Endothelial cell of umbilical vein (primary cell): ENCODE results near the gene ASTE1. TPM values are rescaled to one million over a fixed set of nuclear protein-coding genes. Genes with fewer than 3 reads are reported as not detected.

Experiments
- BruUV-seq: library from RNA; stranded (reverse); fragments of 400-500 nt; replicated peaks from 2 replicates; lab custom pipeline; 2021; lab: Mats Ljungman, UMichigan
- CTCF ChIA-PET: fragments of 300-600, 350-600 bp; sonication (Branson Sonifier 250); formaldehyde crosslinking; loops from one replicate; lab custom pipeline; 2021; ENCODE audit warnings: antibody characterized with exemption, inconsistent platforms; lab: Charles Lee
- POLR2A ChIA-PET: fragments of 300-600, 350-600 bp; sonication (Branson Sonifier 250); formaldehyde crosslinking; loops from one replicate; lab custom pipeline; 2021; ENCODE audit warnings: antibody characterized with exemption, inconsistent platforms; lab: Charles Lee
- DNase-seq: peaks from one replicate; pipeline ENCODE4 v3.0.0-alpha.2; 2011; ENCODE audit warnings: low read depth, low spot score
- FAIRE-seq: peaks from 2 replicates; lab custom pipeline; 2011; peaks lifted over from hg19 to GRCh38; lab: Jason Lieb, UNC
- H2AFZ ChIP-seq: 2 replicates; pipeline ENCODE4 v1.6.0; 2012; ENCODE audit warnings: low read depth, low read length, control low read depth, inconsistent platforms
- H3K27ac ChIP-seq: 2 replicates; pipeline ENCODE4 v1.5.1; 2011; ENCODE audit warnings: low read depth, mild to moderate bottlenecking, control low read depth, low read length, moderate library complexity; ENCODE audit not compliant: insufficient read depth
- H3K27me3 ChIP-seq, 2 experiments: 2 replicates each; pipeline versions ENCODE4 v1.6.0 to v1.6.1; 2011; ENCODE audit warnings: low read length in 2 of 2, mixed read lengths in 1 of 2; ENCODE audit not compliant: control insufficient read depth in 2 of 2, insufficient read depth in 2 of 2
- H3K36me3 ChIP-seq, 2 experiments: 2 replicates in 1 of 2; 3 replicates in 1 of 2; pipeline ENCODE4 v1.5.1; 2011; ENCODE audit warnings: low read length in 2 of 2, mild to moderate bottlenecking in 1 of 2, moderate library complexity in 1 of 2; ENCODE audit not compliant: control insufficient read depth in 2 of 2, insufficient read depth in 2 of 2; ENCODE audit errors: extremely low read depth in 1 of 2
- H3K4me1 ChIP-seq: 3 replicates; pipeline ENCODE4 v1.5.1; 2011; ENCODE audit warnings: mild to moderate bottlenecking, low read length; ENCODE audit not compliant: control insufficient read depth, insufficient read depth; ENCODE audit errors: extremely low read depth
- H3K4me2 ChIP-seq: 2 replicates; pipeline ENCODE4 v1.6.1; 2011; ENCODE audit warnings: low read length, control low read depth, mixed read lengths; ENCODE audit not compliant: insufficient read depth
- H3K4me3 ChIP-seq, 3 experiments: fragments of 200-600 bp in 1 of 3; sonication (generic), shearing (Covaris generic) in 1 of 3; replicated peaks in 1 of 3; 2 replicates each; pipeline ENCODE4 v1.5.1; 2011 to 2016; ENCODE audit warnings: control low read depth in 3 of 3, low read length in 3 of 3, mild to moderate bottlenecking in 2 of 3, inconsistent platforms in 1 of 3, low read depth in 1 of 3, moderate library complexity in 1 of 3; ENCODE audit not compliant: insufficient read depth in 1 of 3
- H3K79me2 ChIP-seq: 2 replicates; pipeline ENCODE4 v1.6.0; 2012; ENCODE audit warnings: low read length, inconsistent platforms; ENCODE audit not compliant: control insufficient read depth, insufficient read depth
- H3K9ac ChIP-seq: replicated peaks from 2 replicates; pipeline ENCODE3; 2011; ENCODE audit warnings: low read length, control low read depth; ENCODE audit not compliant: insufficient read depth; ENCODE audit errors: extremely low read depth
- H3K9me1 ChIP-seq: replicated peaks from 3 replicates; pipeline ENCODE4 v1.6.0; 2011; ENCODE audit warnings: mild to moderate bottlenecking, low read length; ENCODE audit not compliant: control insufficient read depth, insufficient read depth; ENCODE audit errors: extremely low read depth
- H3K9me3 ChIP-seq: replicated peaks from 2 replicates; pipeline ENCODE4 v1.5.1; 2012; ENCODE audit warnings: low read length, inconsistent platforms; ENCODE audit not compliant: control insufficient read depth, insufficient read depth
- H4K20me1 ChIP-seq: replicated peaks from 2 replicates; pipeline ENCODE3; 2011; ENCODE audit warnings: mild to moderate bottlenecking, low read length; ENCODE audit not compliant: control insufficient read depth, insufficient read depth; ENCODE audit errors: extremely low read depth
- CTCF ChIP-seq, 2 donors: IDR thresholded peaks; 1 replicate in 1 of 2; 2 replicates in 1 of 2; pipeline ENCODE4 v1.5.1; 2011; ENCODE audit warnings: low read length in 2 of 2, mild to moderate bottlenecking in 2 of 2, moderate library complexity in 2 of 2, control low read depth in 1 of 2, inconsistent platforms in 1 of 2, low read depth in 1 of 2; ENCODE audit not compliant: insufficient read depth in 1 of 2; ENCODE audit errors: extremely low read depth in 1 of 2
- EZH2 ChIP-seq: IDR thresholded peaks from 2 replicates; pipeline ENCODE4 v1.6.1; 2012; ENCODE audit warnings: borderline replicate concordance, low read depth, mild to moderate bottlenecking, moderate library complexity, low read length, inconsistent platforms; ENCODE audit not compliant: severe bottlenecking
- FOS ChIP-seq: IDR thresholded peaks from 2 replicates; pipeline ENCODE4 v1.6.1; 2011; ENCODE audit warnings: mild to moderate bottlenecking, low read length, moderate library complexity, borderline replicate concordance; ENCODE audit not compliant: insufficient read depth
- GATA2 ChIP-seq: IDR thresholded peaks from 2 replicates; pipeline ENCODE4 v1.7.0; 2011; ENCODE audit warnings: low read depth, mild to moderate bottlenecking, moderate library complexity, mixed read lengths, low read length; ENCODE audit not compliant: insufficient read length, insufficient read depth
- JUN ChIP-seq: IDR thresholded peaks from 2 replicates; pipeline ENCODE4 v1.6.1; 2011; ENCODE audit warnings: borderline replicate concordance, low read depth; ENCODE audit not compliant: insufficient read length, insufficient read depth
- MAX ChIP-seq: IDR thresholded peaks from 2 replicates; pipeline ENCODE4 v1.6.1; 2011; ENCODE audit not compliant: insufficient read depth, insufficient read length
- MYC ChIP-seq: IDR thresholded peaks from one replicate; pipeline ENCODE4 v1.6.1; 2011; ENCODE audit warnings: mild to moderate bottlenecking, low read depth, low read length
- POLR2A ChIP-seq: IDR thresholded peaks from 2 replicates; pipeline ENCODE4 v1.6.1; 2012; ENCODE audit warnings: low read depth, mild to moderate bottlenecking, control low read depth, low read length
- POLR2AphosphoS5 ChIP-seq: IDR thresholded peaks from 2 replicates; pipeline ENCODE4 v1.6.1; 2012; ENCODE audit warnings: low read depth, mild to moderate bottlenecking, control low read depth, low read length, moderate library complexity; ENCODE audit not compliant: insufficient read depth
- dilution Hi-C: fragments of 300-500 bp; cut with MboI; formaldehyde crosslinking; loops from one replicate; pipeline ENCODE4 v1.15.0; 2019; ENCODE audit warnings: low sequenced_read_pairs; ENCODE audit not compliant: extremely low pct_ligation_motif_present
- intact Hi-C: fragments of 100-400 bp; cut with micrococcal nuclease; formaldehyde crosslinking; loops from one replicate; pipeline ENCODE4 v1.10.0; 2022
- polyA plus RNA-seq, 4 experiments: library from polyadenylated mRNA; depleted of rRNA in 3 of 4; stranded (reverse) in 3 of 4; unstranded in 1 of 4; fragments of >200 nt; gene quantifications; 2 replicates each; pipeline versions ENCODE4 v1.2.1 to v1.2.3, GENCODE V29; 2011 to 2012; ENCODE audit warnings: missing spikeins in 1 of 4
- total RNA-seq: library from RNA; stranded (reverse); gene quantifications from 2 replicates; pipeline ENCODE4 v1.2.3, GENCODE V29; 2021

ASTE1 gene
- total and polyA plus RNA-seq, 2 donors (not counting 3 experiments of a cell fraction or from before 2014, with no cell fraction given): 4.1 to 6.7 TPM

- Histone ChIP-seq H3K27ac (no peak overlapping the region), H3K4me1 (no peaks in the 10 kb centered on the region), H4K20me1 (no peaks in the 10 kb centered on the region), H3K4me2 (no peak overlapping the region), H3K9me1 (no peaks in the 10 kb centered on the region), H3K9me3 (no peaks in the 10 kb centered on the region), H3K27me3 (no peaks in the 10 kb centered on the region), H2AFZ (no peak overlapping the region), H3K79me2 (no peaks in the 10 kb centered on the region), H3K36me3 (peaks cover 4% of the 10 kb centered on the region in 2 experiments), H3K4me3 (no peak overlapping the region), H3K9ac (no peak overlapping the region)
- FAIRE-seq (no peak), DNase-seq (no peak)
- POLR2A ChIA-PET: no interaction called here
- TF ChIP-seq FOS (no peak), MYC (no peak), GATA2 (no peak), EZH2 (no peak), JUN (no peak), CTCF (IDR thresholded peaks at IDR 0.05; ENCODE audit: extremely low read depth in 1 of 2, insufficient read depth in 1 of 2, low read depth in 1 of 2, low read length in 2 of 2) (no peak), MAX (no peak), POLR2AphosphoS5 (no peak), POLR2A (no peak)
- CTCF ChIA-PET: interaction anchor here (0.6 to 0.8 kb wide), 2 partner anchors 13 to 19 kb away, joined by 3 read pairs; no protein-coding TSS in a partner anchor
- intact Hi-C loops: no loop called here
- no TSS peak for BruUV-seq
- dilution Hi-C loops: no loop called here
Measured at GRCh38 chr3:131007782-131008181, 18.8 kb downstream of the ASTE1 start.
